Measurements from ENCODE around the gene ZC3H4.

DNA sequence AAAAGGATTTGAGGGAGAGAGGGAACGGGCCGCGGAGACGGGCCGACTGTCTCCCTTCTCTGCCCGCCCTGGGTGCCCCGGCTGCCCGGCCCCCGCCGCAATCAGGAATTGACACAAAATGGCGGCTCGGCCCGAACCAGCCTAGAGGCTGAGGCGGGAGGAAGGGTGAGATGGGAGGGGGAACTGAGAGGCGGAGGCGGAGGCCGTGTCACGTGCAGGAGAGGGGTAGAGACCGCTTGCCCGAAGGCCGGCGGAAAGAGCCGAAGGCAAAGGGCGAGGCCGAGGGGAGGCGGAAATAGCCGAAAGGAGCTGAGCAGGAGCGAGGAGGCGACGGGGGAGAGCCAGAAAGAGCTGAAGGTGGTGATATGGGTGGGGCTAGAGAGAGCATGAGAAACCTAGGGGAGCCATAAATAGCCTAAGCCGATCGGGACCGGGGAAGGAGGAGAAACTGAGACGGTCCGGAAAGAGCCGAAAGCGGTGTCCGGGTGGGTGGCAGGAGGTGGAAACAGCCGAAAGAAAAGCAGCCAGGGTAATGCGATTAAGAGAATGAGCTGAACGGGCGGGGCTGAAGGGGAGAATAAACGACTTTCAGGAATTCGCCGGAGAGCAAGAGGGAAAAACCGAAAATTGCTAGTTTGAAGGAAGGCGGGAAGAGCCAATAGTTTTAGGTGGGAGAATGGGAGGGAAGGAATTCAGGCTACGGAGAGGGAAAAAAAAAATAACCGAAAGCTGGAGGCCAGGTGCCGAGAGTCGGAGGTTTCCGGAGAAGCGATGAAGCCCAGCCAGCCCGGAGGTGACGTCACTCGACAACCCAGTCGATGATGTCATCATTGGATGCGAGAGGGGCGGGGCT lies at the start of gene ZC3H4:
- TF ChIP-seq, protein P1, sequence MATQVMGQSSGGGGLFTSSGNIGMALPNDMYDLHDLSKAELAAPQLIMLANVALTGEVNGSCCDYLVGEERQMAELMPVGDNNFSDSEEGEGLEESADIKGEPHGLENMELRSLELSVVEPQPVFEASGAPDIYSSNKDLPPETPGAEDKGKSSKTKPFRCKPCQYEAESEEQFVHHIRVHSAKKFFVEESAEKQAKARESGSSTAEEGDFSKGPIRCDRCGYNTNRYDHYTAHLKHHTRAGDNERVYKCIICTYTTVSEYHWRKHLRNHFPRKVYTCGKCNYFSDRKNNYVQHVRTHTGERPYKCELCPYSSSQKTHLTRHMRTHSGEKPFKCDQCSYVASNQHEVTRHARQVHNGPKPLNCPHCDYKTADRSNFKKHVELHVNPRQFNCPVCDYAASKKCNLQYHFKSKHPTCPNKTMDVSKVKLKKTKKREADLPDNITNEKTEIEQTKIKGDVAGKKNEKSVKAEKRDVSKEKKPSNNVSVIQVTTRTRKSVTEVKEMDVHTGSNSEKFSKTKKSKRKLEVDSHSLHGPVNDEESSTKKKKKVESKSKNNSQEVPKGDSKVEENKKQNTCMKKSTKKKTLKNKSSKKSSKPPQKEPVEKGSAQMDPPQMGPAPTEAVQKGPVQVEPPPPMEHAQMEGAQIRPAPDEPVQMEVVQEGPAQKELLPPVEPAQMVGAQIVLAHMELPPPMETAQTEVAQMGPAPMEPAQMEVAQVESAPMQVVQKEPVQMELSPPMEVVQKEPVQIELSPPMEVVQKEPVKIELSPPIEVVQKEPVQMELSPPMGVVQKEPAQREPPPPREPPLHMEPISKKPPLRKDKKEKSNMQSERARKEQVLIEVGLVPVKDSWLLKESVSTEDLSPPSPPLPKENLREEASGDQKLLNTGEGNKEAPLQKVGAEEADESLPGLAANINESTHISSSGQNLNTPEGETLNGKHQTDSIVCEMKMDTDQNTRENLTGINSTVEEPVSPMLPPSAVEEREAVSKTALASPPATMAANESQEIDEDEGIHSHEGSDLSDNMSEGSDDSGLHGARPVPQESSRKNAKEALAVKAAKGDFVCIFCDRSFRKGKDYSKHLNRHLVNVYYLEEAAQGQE (IDR thresholded peaks at IDR 0.05) = peak; percentile 77
- TF ChIP-seq, protein P2, sequence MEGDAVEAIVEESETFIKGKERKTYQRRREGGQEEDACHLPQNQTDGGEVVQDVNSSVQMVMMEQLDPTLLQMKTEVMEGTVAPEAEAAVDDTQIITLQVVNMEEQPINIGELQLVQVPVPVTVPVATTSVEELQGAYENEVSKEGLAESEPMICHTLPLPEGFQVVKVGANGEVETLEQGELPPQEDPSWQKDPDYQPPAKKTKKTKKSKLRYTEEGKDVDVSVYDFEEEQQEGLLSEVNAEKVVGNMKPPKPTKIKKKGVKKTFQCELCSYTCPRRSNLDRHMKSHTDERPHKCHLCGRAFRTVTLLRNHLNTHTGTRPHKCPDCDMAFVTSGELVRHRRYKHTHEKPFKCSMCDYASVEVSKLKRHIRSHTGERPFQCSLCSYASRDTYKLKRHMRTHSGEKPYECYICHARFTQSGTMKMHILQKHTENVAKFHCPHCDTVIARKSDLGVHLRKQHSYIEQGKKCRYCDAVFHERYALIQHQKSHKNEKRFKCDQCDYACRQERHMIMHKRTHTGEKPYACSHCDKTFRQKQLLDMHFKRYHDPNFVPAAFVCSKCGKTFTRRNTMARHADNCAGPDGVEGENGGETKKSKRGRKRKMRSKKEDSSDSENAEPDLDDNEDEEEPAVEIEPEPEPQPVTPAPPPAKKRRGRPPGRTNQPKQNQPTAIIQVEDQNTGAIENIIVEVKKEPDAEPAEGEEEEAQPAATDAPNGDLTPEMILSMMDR (IDR thresholded peaks at IDR 0.05; ENCODE audit: low read depth, low read length, missing input control) = no peak
- TF ChIP-seq JUND (IDR thresholded peaks at IDR 0.05) = peak; percentile 80 to 91
- TF ChIP-seq TAF1 (conservative IDR thresholded peaks at IDR 0.05) = peak; percentile 62
- TF ChIP-seq, protein P3, sequence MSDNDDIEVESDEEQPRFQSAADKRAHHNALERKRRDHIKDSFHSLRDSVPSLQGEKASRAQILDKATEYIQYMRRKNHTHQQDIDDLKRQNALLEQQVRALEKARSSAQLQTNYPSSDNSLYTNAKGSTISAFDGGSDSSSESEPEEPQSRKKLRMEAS (IDR thresholded peaks at IDR 0.05) = peak; percentile 58
- TF ChIP-seq SP1 (IDR thresholded peaks at IDR 0.05) = peak; percentile 54
- peak; percentile 76 to 86 for TF ChIP-seq GABPA (IDR thresholded peaks at IDR 0.05 in 1 of 2, conservative IDR thresholded peaks at IDR 0.05 in 1 of 2)
- peak; percentile 67 for TF ChIP-seq ATF3 (IDR thresholded peaks at IDR 0.05)
- no peak for TF ChIP-seq RAD21 (IDR thresholded peaks at IDR 0.05)
- TF ChIP-seq YY1 (IDR thresholded peaks at IDR 0.05) = peak; percentile 99
- no peak for TF ChIP-seq FOXA1 (IDR thresholded peaks at IDR 0.05)
- peak; percentile 63 for TF ChIP-seq HNF4G (IDR thresholded peaks at IDR 0.05)
- TF ChIP-seq, protein P4, sequence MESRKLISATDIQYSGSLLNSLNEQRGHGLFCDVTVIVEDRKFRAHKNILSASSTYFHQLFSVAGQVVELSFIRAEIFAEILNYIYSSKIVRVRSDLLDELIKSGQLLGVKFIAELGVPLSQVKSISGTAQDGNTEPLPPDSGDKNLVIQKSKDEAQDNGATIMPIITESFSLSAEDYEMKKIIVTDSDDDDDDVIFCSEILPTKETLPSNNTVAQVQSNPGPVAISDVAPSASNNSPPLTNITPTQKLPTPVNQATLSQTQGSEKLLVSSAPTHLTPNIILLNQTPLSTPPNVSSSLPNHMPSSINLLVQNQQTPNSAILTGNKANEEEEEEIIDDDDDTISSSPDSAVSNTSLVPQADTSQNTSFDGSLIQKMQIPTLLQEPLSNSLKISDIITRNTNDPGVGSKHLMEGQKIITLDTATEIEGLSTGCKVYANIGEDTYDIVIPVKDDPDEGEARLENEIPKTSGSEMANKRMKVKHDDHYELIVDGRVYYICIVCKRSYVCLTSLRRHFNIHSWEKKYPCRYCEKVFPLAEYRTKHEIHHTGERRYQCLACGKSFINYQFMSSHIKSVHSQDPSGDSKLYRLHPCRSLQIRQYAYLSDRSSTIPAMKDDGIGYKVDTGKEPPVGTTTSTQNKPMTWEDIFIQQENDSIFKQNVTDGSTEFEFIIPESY (IDR thresholded peaks at IDR 0.05) = peak; percentile 85

All from liver (tissue), 3 donors.